Fibroblast of skin of back (primary cell): ENCODE results near the gene UBASH3A.

Experiments used
- DNase-seq: peaks from one replicate; pipeline ENCODE4 v3.0.0-alpha.2; 2013

Gene UBASH3A

GRCh38 chr21:42493109-42494060, 89.7 kb downstream of the UBASH3A start:
- DNase-seq: no peak

- no peak for DNase-seq
These were observed 91.3 kb downstream of the UBASH3A start for GRCh38 chr21:42495027-42495426.

- DNase-seq: peak; percentile 19
These were observed 92.0 kb downstream of the UBASH3A start for GRCh38 chr21:42495765-42496119.

- DNase-seq: peak; percentile 98
These were observed 92.6 kb downstream of the UBASH3A start, which contains the start of gene RSPH1 for GRCh38 chr21:42496120-42496838. TSS of gene RSPH1 (minus strand) at chr21:42496224. CDS start at chr21:42496186, 38 bp downstream.

GRCh38 chr21:42496839-42497202, 93.1 kb downstream of the UBASH3A start:
- DNase-seq: no peak
